HG03025 (cell line): ENCODE measurements around the gene TMEM14C.

Experiments used
- ATAC-seq: cut with Tn5 transposase; IDR thresholded peaks from one replicate; pipeline ENCODE4 v1.9.1; 2021; ENCODE audit warnings: mild to moderate bottlenecking, moderate library complexity; ENCODE audit not compliant: unreplicated experiment, low FRiP score

The TMEM14C gene

DNA sequence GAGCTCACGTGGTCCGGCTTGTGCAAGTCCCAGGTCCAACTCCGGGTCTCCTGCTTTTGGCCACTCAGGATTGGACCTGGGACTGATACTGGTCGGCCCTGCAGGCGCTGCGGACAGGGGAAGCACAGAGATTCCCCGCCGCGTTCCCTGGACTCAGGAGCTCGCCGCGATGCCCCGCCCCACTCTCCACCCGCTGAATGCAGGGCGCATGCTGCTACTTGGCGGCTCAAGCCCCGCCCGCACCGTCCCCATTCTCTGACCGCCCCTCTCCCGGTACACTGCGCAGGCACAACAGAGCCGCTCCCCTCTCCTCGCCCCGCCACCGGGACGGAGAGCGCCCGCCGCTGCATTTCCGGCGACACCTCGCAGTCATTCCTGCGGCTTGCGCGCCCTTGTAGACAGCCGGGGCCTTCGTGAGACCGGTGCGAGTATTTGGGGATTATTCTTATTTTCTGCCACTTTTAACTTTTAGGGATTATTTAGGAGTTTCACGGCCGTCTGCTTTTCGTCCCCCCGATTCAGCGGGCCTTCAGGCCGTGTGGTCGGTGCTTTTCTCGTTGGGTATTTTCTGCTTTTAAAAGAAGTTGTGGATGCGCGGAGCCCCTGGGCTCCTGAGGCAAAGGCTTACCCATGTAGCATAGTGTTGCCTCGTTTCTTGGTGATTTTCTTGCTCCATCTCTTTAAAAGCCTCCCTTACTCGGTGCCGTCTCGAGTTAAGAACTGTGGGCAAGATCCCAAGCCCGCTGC is at the start of gene TMEM14C:
Gene TMEM14C, plus strand, starts transcription at position 251 of the 747 bp plus-strand sequence. CDS start 1,544 bp downstream, outside the sequence.
- ATAC-seq, result peak; percentile 99

- no peak for ATAC-seq
Measured at GRCh38 chr6:10676403-10676802, 46.5 kb upstream of the TMEM14C start.

- ATAC-seq, result no peak
Measured at GRCh38 chr6:10678456-10678855, 44.4 kb upstream of the TMEM14C start.

- no peak for ATAC-seq
Measured at GRCh38 chr6:10681795-10682194, 41.1 kb upstream of the TMEM14C start.

DNA sequence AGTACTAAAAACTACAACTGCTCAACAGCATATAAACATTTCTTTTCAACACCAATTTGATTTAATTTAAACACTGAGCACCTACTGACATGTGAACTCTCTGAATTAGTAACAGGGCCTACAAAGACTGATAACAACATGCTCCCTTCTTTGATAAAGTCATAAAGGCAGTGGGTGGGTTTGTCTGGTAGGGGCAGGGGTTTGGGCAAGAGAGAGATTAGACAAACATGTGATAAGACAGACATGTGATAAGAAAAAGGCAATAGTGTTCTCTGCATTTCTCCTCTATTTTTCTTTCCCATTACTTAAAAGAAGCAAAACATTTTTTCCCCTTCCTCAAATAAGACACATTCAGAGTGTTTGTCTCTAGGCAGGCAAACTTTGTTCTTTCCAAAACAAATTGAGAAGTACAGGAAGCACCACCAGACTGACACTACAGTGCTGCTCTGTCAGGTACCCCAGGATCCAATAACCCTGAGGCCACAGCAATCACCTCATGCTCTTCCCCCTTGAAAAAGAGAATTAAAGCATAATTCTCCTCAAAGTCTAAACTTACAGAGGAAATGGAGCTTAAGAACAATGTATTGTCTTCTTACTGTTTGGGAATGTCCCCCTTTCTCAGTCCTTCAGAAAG is 40.4 kb upstream of the TMEM14C start:
- ATAC-seq, result no peak

GRCh38 chr6:10684618-10685017 is 38.3 kb upstream of the TMEM14C start:
- no peak for ATAC-seq

- ATAC-seq, result no peak
Measured at GRCh38 chr6:10685092-10685915, 37.6 kb upstream of the TMEM14C start.

DNA sequence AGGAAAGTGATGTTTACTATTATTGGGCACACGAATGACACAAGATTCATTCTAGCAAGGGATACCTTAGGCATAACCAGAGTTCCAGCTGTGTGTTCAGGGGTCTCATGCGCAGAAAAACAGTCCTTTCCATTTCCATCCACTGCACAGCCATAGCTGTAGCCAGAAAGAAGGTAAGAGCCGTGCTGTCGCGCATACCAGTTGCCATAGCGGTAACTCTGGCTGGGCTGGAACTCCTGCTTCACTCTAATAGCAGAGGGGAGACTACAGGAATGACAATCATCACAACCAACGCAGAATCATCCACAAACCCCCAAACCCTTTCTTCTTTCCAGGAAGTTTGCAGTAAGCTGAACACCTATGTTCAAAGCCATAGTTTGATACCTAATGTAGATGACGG is 36.0 kb upstream of the TMEM14C start:
- ATAC-seq, result no peak

DNA sequence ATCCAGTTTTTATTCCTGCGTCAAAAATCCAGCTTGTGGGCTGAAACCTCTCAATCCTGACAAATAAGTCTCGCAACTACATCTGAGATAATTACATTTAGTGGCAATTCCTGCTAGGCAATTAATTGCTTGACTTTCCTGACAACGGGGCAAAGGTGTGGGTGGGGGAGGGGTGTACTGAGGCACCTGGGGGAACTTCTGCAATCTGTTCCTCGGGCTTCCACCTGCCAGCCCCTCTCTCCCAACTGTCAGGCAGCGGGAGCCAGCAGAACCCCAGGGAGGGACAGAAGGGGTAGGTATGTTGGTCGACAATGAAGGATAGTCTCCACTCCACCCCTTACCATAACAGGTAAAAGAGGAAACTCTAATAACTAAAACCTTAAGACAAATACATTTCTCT is 35.3 kb upstream of the TMEM14C start:
- ATAC-seq, result no peak

DNA sequence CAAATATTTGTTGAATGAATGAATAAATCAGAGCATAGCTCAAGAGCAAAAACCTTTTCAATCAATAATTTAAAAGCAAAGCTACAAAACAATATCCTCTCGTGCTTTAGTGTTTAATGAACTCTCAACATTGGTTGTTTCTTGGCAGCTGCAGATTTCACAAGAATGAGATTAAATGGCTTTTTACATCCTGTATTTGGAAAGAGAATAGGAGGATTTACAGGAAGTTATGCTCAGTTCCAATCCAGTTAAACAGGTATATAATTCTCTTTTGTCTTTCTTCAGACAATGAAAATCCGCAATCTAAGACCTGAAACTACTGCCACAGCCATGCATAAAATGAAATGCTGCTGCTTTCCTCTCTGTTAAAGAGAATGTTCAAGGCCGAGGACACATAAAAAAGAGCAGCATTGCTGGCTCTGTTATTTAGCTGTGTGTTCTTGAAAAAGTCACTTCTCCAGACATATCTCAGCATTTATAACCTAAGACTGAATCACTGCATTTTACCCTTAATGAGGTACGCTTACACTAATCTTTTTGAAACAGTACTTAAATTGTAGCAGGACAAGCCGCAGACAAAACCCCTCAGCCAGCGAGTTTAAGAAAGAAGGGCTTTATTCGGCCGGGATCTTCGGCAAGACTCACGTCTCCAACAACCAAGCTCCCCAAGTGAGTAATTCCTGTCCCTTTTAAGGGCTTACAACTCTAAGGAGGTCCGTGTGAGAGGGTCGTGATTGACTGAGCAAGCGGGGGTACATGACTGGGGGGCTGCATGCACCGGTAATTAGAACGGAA is 32.0 kb upstream of the TMEM14C start:
- no peak for ATAC-seq

DNA sequence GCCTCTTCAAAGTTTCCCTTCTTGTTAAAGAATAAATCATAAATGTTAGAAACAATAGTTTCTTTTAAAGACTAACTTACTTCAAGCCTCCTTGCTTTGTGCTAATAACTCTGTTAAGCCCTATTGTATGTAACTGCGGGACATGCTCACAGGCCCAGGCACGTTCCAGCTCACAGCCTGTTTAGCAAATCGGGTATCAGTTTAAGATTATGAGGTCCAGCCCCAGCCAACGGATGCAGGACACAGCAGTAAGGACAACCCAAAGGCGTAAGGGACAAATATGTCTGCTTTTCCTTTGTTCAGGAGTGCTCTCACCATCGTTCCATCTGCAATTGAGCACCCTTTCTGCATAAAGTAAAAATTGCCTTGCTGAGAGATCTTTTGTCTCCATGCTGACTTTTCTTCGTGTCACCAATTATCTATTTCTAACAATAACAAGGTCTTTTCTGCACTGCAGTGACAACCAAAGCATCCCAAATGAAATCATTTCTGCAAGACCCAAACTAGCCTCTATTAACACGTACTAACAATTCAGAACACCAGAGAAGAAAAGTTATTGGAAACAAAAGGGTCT is 29.8 kb upstream of the TMEM14C start:
- no peak for ATAC-seq

DNA sequence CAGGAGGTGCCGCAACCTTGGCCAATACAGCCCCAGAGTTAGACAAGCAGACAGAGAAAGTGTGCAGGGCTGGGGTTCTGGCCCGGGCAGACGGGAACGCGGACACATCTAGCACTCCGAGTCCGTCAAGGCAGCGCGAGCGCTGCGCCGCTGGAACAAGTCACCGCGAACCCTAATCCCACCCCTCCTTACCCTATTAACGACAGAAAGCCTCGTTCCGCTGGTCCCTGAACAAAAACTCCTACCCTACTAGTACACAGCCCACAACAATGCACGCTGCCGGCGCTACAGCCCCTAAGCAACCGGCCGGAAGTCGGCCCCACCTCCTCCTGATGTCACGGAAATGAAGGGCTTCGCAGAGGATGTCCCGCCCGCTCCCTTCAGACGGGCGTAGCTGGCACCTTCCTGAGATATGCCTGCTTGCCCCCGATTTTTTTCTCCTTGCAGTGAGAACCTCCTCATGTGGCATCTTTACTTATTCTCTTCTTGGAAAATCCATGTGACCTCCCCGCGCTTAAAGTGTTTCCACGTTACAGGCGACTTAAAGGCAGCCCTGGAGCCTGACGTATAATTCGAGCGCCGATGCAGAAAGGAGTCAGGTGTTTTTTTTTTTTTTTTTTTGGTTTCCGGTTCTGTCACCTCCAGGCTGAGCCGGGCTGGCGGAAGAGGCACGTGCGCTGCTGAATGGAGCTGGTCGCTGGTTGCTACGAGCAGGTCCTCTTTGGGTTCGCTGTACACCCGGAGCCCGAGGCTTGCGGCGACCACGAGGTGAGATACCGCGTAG is 28.4 kb upstream of the TMEM14C start, which contains the start of the genes C6orf52 and PAK1IP1:
Gene C6orf52, minus strand, starts transcription at position 315 of the 784 bp plus-strand sequence. CDS start 7,066 bp downstream, outside the sequence.
Gene PAK1IP1, plus strand, starts transcription at position 671 of the 784 bp plus-strand sequence. Its CDS starts 14 bp downstream, at position 685.
- ATAC-seq, result peak; percentile 97

DNA sequence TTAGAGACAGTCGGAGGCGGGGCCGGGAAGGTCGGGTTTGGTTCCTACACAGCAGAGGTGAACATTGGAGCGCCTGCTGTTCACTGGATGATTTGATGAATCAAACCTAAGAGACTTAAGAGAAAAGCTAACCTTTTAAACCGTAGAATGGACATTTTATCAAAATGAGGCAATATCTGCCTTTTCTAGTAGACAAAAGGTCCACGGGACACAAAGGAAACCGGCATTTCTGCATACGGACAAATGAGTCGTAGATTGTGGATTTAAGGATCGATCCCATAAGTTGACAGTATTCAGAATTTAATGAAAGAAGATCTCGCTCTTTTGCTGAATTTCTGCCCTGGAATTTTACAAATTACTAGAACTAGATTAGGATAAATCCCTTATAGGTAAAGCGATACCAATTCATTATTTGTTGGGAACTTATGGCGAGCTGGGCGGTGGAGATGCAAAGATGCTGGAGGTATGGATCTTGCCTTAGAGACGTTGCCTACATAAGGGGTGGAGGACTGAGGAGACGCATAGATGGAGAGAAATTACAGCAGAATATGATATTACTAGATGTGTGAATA is 27.7 kb upstream of the TMEM14C start:
- ATAC-seq, result no peak

DNA sequence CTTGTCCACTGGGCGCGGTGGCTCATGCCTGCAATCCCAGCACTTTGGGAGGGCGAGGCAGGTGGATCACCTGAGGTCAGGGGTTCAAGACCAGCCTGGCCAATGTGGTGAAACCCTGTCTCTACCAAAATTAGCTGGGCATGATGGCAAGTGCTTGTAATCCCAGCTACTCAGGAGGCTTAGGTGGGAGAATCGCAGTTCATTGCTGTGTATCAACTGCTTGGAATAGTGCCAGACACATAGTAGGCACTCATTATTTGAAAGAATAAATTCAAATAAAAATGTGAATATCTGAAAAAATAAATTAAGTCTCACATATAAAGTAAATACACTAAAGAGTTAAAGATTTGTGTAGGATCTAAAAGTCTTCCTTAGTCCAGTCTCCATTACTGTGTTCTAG is 26.2 kb upstream of the TMEM14C start:
- ATAC-seq, result no peak

DNA sequence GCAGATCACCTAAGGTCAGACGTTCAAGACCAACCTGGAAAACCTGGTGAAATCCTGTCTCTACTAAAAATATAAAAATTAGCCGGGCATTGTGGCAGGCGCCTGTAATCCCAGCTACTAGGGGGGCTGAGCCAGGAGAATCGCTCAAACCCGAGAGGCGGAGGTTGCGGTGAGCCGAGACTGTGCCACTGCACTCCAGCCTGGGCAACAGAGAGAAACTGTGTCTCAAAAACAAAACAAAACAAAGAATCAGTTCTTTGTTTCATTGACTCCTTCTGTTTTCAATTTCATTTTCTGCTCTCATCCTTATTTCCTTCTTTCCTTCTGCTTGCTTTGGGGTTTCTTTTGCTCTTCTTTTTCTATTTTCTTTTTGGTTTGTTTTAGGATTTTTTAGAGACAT is 8.9 kb upstream of the TMEM14C start:
- ATAC-seq, result no peak

GRCh38 chr6:10719296-10719963 is 3.4 kb upstream of the TMEM14C start:
- ATAC-seq, result no peak

DNA sequence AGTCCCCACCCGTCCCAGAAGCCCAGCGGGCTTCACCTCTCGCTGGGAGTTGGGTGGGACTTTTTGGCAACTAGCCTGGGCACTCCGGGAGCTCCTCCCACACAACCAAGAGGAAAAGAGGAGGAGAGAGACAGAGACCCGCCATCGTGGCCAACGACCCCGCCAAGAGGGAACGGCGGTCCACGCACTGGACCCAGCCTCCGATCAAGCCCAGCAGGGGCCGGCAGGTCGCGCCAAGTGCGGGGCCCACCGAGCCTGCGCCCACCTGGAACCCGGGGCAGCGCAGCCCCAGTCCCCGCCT is 3.0 kb upstream of the TMEM14C start:
- ATAC-seq, result no peak

GRCh38 chr6:10720265-10720959 is 2.5 kb upstream of the TMEM14C start:
- ATAC-seq, result no peak
